ENCODE measurements around the gene SLC22A2.

The SLC22A2 gene

DNA sequence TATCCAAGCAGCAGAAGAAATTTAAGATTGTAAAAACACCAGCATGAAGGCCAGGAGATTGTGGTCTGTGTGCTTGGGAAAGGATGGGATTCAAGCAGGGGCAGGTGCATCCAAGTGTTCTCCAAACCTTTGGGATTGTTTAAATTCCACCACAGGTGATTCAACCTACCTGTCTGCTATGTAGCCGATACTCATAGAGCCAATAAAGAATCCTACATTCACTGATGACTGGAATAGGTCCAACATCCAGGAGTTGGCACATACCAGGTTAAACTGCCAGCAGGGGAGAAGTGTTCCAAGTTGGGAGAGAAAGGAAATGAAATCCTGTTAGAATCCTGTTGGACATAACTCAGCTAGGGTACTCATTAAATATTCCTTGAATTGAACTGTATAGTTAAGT is 2.2 kb downstream of the SLC22A2 start:
- no peak for DNase-seq
- Histone ChIP-seq H4K8ac (ENCODE audit: low read depth, low read length) (no peak overlapping the region), H3K4me2 (ENCODE audit: low read length) (no peak overlapping the region), H3K27ac (ENCODE audit: low read depth, low read length) (no peak overlapping the region), H3K23ac (ENCODE audit: low read length) (no peak overlapping the region), H2BK120ac (ENCODE audit: insufficient read depth, low read length, poor library complexity) (no peak overlapping the region), H3K9ac (ENCODE audit: low read length) (no peak overlapping the region), H2AK5ac (ENCODE audit: low read length) (no peak overlapping the region), H3K4me3 (ENCODE audit: low read depth, low read length) (no peak overlapping the region), H3K79me2 (ENCODE audit: control insufficient read depth, insufficient read depth, low read length, poor library complexity) (no peaks in the 10 kb centered on the region), H3K18ac (ENCODE audit: low read length) (no peak overlapping the region), H3K79me1 (ENCODE audit: low read length) (peaks cover 7% of the 10 kb centered on the region), H3K9me3 (ENCODE audit: insufficient read depth, low read depth, low read length) (no peaks in the 10 kb centered on the region), H3K36me3 (ENCODE audit: control insufficient read depth in 1 of 2, insufficient read depth in 2 of 2, low read length in 2 of 2) (no peaks in the 10 kb centered on the region), H3K27me3 (ENCODE audit: insufficient read depth, low read length) (no peaks in the 10 kb centered on the region), H3K4ac (ENCODE audit: low read depth, low read length) (no peak overlapping the region), H3K14ac (ENCODE audit: low read length) (no peak overlapping the region), H4K91ac (ENCODE audit: low read depth, low read length) (no peak overlapping the region), H2AFZ (ENCODE audit: insufficient read depth, low read length, poor library complexity) (no peak overlapping the region), H2BK12ac (ENCODE audit: low read length) (no peak overlapping the region), H3K4me1 (ENCODE audit: control insufficient read depth in 1 of 2, insufficient read depth in 2 of 2, low read length in 2 of 2) (peaks cover 19 to 25% of the 10 kb centered on the region in 2 experiments), H2BK5ac (ENCODE audit: low read depth, low read length, poor library complexity) (no peak overlapping the region), H4K12ac (ENCODE audit: low read depth, low read length) (no peak overlapping the region)
- WGBS (ENCODE audit: extremely low coverage, insufficient coverage, insufficient read length), result no CpG with 5 or more reads among the region's 1 CpG

DNA sequence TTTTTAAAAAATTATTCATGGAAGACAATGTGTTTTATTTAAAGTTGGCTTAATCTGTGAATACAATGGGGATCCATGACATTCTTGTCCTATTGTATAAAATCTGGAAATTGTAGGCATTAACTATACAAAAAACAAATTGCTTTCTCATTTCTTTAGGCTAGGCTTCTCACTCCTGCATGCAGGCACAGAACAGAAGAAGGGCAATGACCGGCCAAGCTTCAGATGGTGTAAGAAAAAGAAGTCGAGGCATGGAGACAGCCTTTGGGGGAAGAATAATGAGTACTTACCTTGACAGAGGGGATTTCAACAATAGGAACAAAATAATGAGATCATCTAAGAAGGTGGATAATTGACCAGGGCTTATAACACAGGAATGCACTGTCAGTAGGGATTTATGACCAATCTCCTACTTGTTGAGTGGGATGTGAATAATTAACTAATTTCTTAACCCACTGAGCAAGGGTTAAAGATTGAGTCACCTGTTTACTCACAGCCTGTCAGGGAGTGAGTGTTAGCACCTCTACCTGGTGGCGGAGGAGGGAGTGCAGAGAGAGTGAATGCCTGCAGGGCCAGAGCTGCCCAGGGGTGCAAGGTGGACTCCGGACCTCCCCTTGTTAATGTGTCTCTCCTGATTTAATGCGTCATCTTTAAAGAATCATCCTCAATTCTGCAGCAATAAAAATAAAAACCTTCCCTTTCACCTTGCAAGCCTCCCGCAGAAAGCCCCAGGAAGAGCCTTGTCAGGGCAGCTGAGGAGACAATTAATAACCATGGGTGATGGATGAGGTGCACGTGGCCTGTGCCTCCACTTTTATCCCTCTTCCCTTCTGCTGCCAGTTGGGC is 3.9 kb downstream of the SLC22A2 start:
- H4K12ac ChIP-seq (ENCODE audit: low read depth, low read length), result no peak overlapping the region
- peaks cover 11 to 12% of the 10 kb centered on the region in 2 experiments for H3K4me1 ChIP-seq (ENCODE audit: control insufficient read depth in 1 of 2, insufficient read depth in 2 of 2, low read length in 2 of 2)
- H3K79me2 ChIP-seq (ENCODE audit: control insufficient read depth, insufficient read depth, low read length, poor library complexity), result no peaks in the 10 kb centered on the region
- no peak overlapping the region for H3K9ac ChIP-seq (ENCODE audit: low read length)
- no CpG with 5 or more reads among the region's 7 CpGs for WGBS (ENCODE audit: extremely low coverage, insufficient coverage, insufficient read length)
- no peak overlapping the region for H3K18ac ChIP-seq (ENCODE audit: low read length)
- no peak overlapping the region for H3K23ac ChIP-seq (ENCODE audit: low read length)
- no peak overlapping the region for H4K8ac ChIP-seq (ENCODE audit: low read depth, low read length)
- H4K91ac ChIP-seq (ENCODE audit: low read depth, low read length), result no peak overlapping the region
- no peak overlapping the region for H3K4me3 ChIP-seq (ENCODE audit: low read depth, low read length)
- H3K27ac ChIP-seq (ENCODE audit: low read depth, low read length), result no peak overlapping the region
- no peak overlapping the region for H2BK120ac ChIP-seq (ENCODE audit: insufficient read depth, low read length, poor library complexity)
- no peak overlapping the region for H2BK12ac ChIP-seq (ENCODE audit: low read length)
- H3K4me2 ChIP-seq (ENCODE audit: low read length), result no peak overlapping the region
- H2BK5ac ChIP-seq (ENCODE audit: low read depth, low read length, poor library complexity), result no peak overlapping the region
- H3K4ac ChIP-seq (ENCODE audit: low read depth, low read length), result no peak overlapping the region
- no peaks in the 10 kb centered on the region for H3K9me3 ChIP-seq (ENCODE audit: insufficient read depth, low read depth, low read length)
- peaks cover 4% of the 10 kb centered on the region for H3K79me1 ChIP-seq (ENCODE audit: low read length)
- no peaks in the 10 kb centered on the region for H3K36me3 ChIP-seq (ENCODE audit: control insufficient read depth in 1 of 2, insufficient read depth in 2 of 2, low read length in 2 of 2)
- DNase-seq, result no peak
- H2AK5ac ChIP-seq (ENCODE audit: low read length), result no peak overlapping the region
- H3K27me3 ChIP-seq (ENCODE audit: insufficient read depth, low read length), result no peaks in the 10 kb centered on the region
- no peak overlapping the region for H3K14ac ChIP-seq (ENCODE audit: low read length)
- no peak overlapping the region for H2AFZ ChIP-seq (ENCODE audit: insufficient read depth, low read length, poor library complexity)

DNA sequence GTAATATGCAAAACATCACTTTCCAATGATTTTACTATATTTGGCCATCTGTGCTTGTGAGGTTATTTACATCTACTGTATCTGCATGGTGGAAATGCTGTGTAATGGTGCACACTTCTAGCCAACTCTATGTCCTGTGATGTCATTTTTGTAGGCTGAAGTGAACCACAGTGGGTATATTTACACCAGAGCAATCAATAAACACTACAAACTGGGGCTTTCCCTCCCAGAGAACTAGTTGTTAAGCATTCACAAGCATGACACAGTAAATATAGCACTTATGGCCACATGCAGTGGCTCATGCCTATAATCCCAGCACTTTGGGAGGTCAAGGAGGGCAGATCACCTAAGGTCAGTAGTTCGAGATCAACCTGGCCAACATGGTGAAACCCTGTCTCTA is 4.9 kb downstream of the SLC22A2 start:
- Histone ChIP-seq H3K4ac (ENCODE audit: low read depth, low read length) (no peak overlapping the region), H3K18ac (ENCODE audit: low read length) (no peak overlapping the region), H2AFZ (ENCODE audit: insufficient read depth, low read length, poor library complexity) (no peak overlapping the region), H3K27ac (ENCODE audit: low read depth, low read length) (no peak overlapping the region), H2BK5ac (ENCODE audit: low read depth, low read length, poor library complexity) (no peak overlapping the region), H3K14ac (ENCODE audit: low read length) (no peak overlapping the region), H3K27me3 (ENCODE audit: insufficient read depth, low read length) (no peaks in the 10 kb centered on the region), H3K4me1 (ENCODE audit: control insufficient read depth in 1 of 2, insufficient read depth in 2 of 2, low read length in 2 of 2) (peaks cover 5 to 6% of the 10 kb centered on the region in 2 experiments), H3K36me3 (ENCODE audit: control insufficient read depth in 1 of 2, insufficient read depth in 2 of 2, low read length in 2 of 2) (no peaks in the 10 kb centered on the region), H3K9ac (ENCODE audit: low read length) (no peak overlapping the region), H3K4me3 (ENCODE audit: low read depth, low read length) (no peak overlapping the region), H2AK5ac (ENCODE audit: low read length) (no peak overlapping the region), H3K79me1 (ENCODE audit: low read length) (peaks cover 4% of the 10 kb centered on the region), H4K91ac (ENCODE audit: low read depth, low read length) (no peak overlapping the region), H3K4me2 (ENCODE audit: low read length) (no peak overlapping the region), H2BK12ac (ENCODE audit: low read length) (no peak overlapping the region), H3K79me2 (ENCODE audit: control insufficient read depth, insufficient read depth, low read length, poor library complexity) (no peaks in the 10 kb centered on the region), H4K8ac (ENCODE audit: low read depth, low read length) (no peak overlapping the region), H3K23ac (ENCODE audit: low read length) (no peak overlapping the region), H3K9me3 (ENCODE audit: insufficient read depth, low read depth, low read length) (no peaks in the 10 kb centered on the region), H2BK120ac (ENCODE audit: insufficient read depth, low read length, poor library complexity) (no peak overlapping the region), H4K12ac (ENCODE audit: low read depth, low read length) (no peak overlapping the region)
- DNase-seq, result no peak
- no CpG with 5 or more reads among the region's 1 CpG for WGBS (ENCODE audit: extremely low coverage, insufficient coverage, insufficient read length)

DNA sequence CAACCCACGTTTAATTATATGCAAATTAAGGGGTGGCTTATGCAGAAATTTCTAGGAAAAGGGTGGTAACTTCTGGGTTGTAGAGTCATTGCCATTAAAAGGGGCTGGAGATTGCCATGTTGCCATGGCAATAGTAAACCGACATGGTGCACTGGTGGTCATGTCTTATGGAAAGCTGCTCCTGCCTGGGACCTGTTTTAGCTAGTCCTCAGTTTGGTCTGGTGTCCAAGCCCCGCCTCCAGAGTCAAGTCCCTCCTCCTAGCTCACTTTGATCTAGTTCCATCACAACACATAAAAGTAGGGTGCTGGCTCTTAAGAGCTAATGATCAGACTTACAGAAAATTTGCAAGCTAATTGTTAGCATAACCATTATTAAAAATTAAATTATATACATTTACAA is 5.3 kb downstream of the SLC22A2 start:
- Histone ChIP-seq H3K27me3 (ENCODE audit: insufficient read depth, low read length) (no peaks in the 10 kb centered on the region), H3K4ac (ENCODE audit: low read depth, low read length) (no peak overlapping the region), H2AK5ac (ENCODE audit: low read length) (no peak overlapping the region), H3K4me1 (ENCODE audit: control insufficient read depth in 1 of 2, insufficient read depth in 2 of 2, low read length in 2 of 2) (peaks cover 1 to 3% of the 10 kb centered on the region in 2 experiments), H3K27ac (ENCODE audit: low read depth, low read length) (no peak overlapping the region), H3K14ac (ENCODE audit: low read length) (no peak overlapping the region), H3K23ac (ENCODE audit: low read length) (no peak overlapping the region), H3K79me2 (ENCODE audit: control insufficient read depth, insufficient read depth, low read length, poor library complexity) (no peaks in the 10 kb centered on the region), H3K4me3 (ENCODE audit: low read depth, low read length) (no peak overlapping the region), H3K18ac (ENCODE audit: low read length) (no peak overlapping the region), H3K9me3 (ENCODE audit: insufficient read depth, low read depth, low read length) (no peaks in the 10 kb centered on the region), H3K36me3 (ENCODE audit: control insufficient read depth in 1 of 2, insufficient read depth in 2 of 2, low read length in 2 of 2) (no peaks in the 10 kb centered on the region), H2BK12ac (ENCODE audit: low read length) (no peak overlapping the region), H4K8ac (ENCODE audit: low read depth, low read length) (no peak overlapping the region), H2BK5ac (ENCODE audit: low read depth, low read length, poor library complexity) (no peak overlapping the region), H3K4me2 (ENCODE audit: low read length) (no peak overlapping the region), H3K79me1 (ENCODE audit: low read length) (peaks cover under 1% of the 10 kb centered on the region), H2AFZ (ENCODE audit: insufficient read depth, low read length, poor library complexity) (no peak overlapping the region), H3K9ac (ENCODE audit: low read length) (no peak overlapping the region), H2BK120ac (ENCODE audit: insufficient read depth, low read length, poor library complexity) (no peak overlapping the region), H4K91ac (ENCODE audit: low read depth, low read length) (no peak overlapping the region), H4K12ac (ENCODE audit: low read depth, low read length) (no peak overlapping the region)
- no CpG with 5 or more reads among the region's 3 CpGs for WGBS (ENCODE audit: extremely low coverage, insufficient coverage, insufficient read length)
- no peak for DNase-seq
